Measurements from ENCODE around the gene RNF208.

GRCh38 chr9:137202966-137203365 lies 19.1 kb downstream of the RNF208 start:
- no peak for TF ChIP-seq EZH2 (IDR thresholded peaks at IDR 0.05; ENCODE audit: borderline replicate concordance, insufficient read depth, low read depth, low read length, poor library complexity, severe bottlenecking)
- TF ChIP-seq, protein P1, sequence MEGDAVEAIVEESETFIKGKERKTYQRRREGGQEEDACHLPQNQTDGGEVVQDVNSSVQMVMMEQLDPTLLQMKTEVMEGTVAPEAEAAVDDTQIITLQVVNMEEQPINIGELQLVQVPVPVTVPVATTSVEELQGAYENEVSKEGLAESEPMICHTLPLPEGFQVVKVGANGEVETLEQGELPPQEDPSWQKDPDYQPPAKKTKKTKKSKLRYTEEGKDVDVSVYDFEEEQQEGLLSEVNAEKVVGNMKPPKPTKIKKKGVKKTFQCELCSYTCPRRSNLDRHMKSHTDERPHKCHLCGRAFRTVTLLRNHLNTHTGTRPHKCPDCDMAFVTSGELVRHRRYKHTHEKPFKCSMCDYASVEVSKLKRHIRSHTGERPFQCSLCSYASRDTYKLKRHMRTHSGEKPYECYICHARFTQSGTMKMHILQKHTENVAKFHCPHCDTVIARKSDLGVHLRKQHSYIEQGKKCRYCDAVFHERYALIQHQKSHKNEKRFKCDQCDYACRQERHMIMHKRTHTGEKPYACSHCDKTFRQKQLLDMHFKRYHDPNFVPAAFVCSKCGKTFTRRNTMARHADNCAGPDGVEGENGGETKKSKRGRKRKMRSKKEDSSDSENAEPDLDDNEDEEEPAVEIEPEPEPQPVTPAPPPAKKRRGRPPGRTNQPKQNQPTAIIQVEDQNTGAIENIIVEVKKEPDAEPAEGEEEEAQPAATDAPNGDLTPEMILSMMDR (IDR thresholded peaks at IDR 0.05): no peak

Data from B cell (primary cell).